Fibroblast of lung (primary cell): Measurements from ENCODE around the gene PWWP2B.

Experiments used
- CTCF ChIP-seq, 2 donors: IDR thresholded peaks in 1 of 2; conservative IDR thresholded peaks in 1 of 2; 1 replicate in 1 of 2; 2 replicates in 1 of 2; pipeline ENCODE4 v1.5.1; 2011 to 2012; ENCODE audit warnings: low read length in 2 of 2, control low read depth in 1 of 2, inconsistent platforms in 1 of 2, low read depth in 1 of 2, mild to moderate bottlenecking in 1 of 2
- EZH2 ChIP-seq: IDR thresholded peaks from 2 replicates; pipeline ENCODE4 v1.5.1; 2012; ENCODE audit warnings: low read length, control low read depth, mild to moderate bottlenecking; ENCODE audit errors: missing control alignments

GRCh38 chr10:132425029-132425756 lies 28.2 kb downstream of the PWWP2B start:
- TF ChIP-seq CTCF (conservative IDR thresholded peaks at IDR 0.05 in 1 of 2, IDR thresholded peaks at IDR 0.05 in 1 of 2; ENCODE audit: low read depth in 1 of 2, low read length in 2 of 2) (no peak), EZH2 (no peak)
